PFSK-1 (cell line): ENCODE measurements around the gene LARP4B.

Experiments used
- FOXP2 ChIP-seq: optimal IDR thresholded peaks from 2 replicates; pipeline ENCODE3; 2011; ENCODE audit warnings: borderline replicate concordance, control low read depth, inconsistent platforms; ENCODE audit not compliant: insufficient read depth; ENCODE audit errors: extremely low read length, extremely low read depth
- POLR2AphosphoS5 ChIP-seq: IDR thresholded peaks from 2 replicates; pipeline ENCODE4 v1.6.1; 2012; ENCODE audit warnings: low read depth, mild to moderate bottlenecking, control low read depth, low read length, moderate library complexity
- SIN3A ChIP-seq: IDR thresholded peaks from 2 replicates; pipeline ENCODE4 v1.6.1; 2012; ENCODE audit warnings: mild to moderate bottlenecking, low read length, moderate library complexity, borderline replicate concordance; ENCODE audit not compliant: insufficient read depth
- TAF1 ChIP-seq: IDR thresholded peaks from 2 replicates; pipeline ENCODE4 v1.6.1; 2012; ENCODE audit warnings: low read length, control low read depth, borderline replicate concordance; ENCODE audit not compliant: insufficient read depth
- TF ChIP-seq, protein P1 (sequence below), 2 experiments: IDR thresholded peaks; 2 replicates each; pipeline versions ENCODE4 v1.6.1 to v1.8.0; 2011 to 2012; ENCODE audit warnings: low read depth in 2 of 2, low read length in 2 of 2, control low read depth in 1 of 2, inconsistent platforms in 1 of 2, mild to moderate bottlenecking in 1 of 2, moderate library complexity in 1 of 2; ENCODE audit not compliant: insufficient read depth in 1 of 2

The LARP4B gene

DNA sequence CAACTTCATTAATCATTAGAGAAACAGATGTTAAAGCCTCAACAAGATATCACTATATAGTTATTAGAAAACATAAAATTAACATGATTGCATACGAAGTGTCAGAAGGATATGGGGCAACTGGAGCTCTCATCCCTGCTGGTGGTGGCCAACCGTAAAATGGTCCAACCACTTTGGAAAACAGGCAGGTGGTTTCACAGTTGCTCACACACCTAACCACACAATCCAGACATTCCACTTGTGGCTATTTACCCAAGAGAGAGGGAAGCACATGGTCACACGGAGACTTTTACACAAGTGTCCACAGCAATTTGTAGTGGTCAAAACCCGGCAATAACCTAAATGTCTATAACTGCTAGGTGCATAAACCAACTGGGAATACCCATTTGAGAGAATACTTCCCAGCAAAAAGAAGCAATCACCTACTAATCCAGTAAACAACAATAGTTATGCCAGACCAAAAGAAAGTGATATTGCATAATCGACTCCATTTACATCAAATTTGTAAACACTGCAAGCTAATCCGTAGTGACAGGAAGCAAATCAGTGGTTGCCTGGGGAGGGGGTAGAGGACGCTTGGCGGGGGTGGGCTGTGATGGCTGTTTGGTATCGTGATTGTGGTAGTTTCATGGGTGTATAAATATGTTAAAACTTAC lies 91.8 kb downstream of the LARP4B start:
- TF ChIP-seq, protein P1, sequence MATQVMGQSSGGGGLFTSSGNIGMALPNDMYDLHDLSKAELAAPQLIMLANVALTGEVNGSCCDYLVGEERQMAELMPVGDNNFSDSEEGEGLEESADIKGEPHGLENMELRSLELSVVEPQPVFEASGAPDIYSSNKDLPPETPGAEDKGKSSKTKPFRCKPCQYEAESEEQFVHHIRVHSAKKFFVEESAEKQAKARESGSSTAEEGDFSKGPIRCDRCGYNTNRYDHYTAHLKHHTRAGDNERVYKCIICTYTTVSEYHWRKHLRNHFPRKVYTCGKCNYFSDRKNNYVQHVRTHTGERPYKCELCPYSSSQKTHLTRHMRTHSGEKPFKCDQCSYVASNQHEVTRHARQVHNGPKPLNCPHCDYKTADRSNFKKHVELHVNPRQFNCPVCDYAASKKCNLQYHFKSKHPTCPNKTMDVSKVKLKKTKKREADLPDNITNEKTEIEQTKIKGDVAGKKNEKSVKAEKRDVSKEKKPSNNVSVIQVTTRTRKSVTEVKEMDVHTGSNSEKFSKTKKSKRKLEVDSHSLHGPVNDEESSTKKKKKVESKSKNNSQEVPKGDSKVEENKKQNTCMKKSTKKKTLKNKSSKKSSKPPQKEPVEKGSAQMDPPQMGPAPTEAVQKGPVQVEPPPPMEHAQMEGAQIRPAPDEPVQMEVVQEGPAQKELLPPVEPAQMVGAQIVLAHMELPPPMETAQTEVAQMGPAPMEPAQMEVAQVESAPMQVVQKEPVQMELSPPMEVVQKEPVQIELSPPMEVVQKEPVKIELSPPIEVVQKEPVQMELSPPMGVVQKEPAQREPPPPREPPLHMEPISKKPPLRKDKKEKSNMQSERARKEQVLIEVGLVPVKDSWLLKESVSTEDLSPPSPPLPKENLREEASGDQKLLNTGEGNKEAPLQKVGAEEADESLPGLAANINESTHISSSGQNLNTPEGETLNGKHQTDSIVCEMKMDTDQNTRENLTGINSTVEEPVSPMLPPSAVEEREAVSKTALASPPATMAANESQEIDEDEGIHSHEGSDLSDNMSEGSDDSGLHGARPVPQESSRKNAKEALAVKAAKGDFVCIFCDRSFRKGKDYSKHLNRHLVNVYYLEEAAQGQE (IDR thresholded peaks at IDR 0.05; ENCODE audit: insufficient read depth in 1 of 2, low read depth in 2 of 2, low read length in 2 of 2), result no peak

DNA sequence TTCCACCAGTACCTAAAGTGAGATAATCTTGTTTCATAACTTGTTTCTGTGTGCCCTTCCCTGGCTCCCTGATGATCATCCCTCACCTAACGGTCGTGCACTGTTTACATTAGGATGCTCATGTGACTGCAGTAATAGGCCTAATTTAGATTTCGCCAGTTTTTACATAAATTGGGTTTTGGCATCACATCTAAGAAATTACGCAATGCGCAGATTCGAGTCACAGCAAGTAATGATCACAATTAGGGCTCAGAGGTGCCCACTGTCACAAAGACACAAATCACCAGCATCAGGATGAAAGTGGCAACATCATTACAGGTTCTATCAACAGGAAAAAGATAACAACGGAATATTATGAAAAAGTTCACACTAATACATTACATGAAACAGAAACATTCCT lies 94.7 kb downstream of the LARP4B start:
- no peak for TF ChIP-seq TAF1
- TF ChIP-seq, protein P1 (IDR thresholded peaks at IDR 0.05; ENCODE audit: insufficient read depth in 1 of 2, low read depth in 2 of 2, low read length in 2 of 2), result no peak
- no peak for TF ChIP-seq POLR2AphosphoS5
- no peak for TF ChIP-seq FOXP2
- no peak for TF ChIP-seq SIN3A

DNA sequence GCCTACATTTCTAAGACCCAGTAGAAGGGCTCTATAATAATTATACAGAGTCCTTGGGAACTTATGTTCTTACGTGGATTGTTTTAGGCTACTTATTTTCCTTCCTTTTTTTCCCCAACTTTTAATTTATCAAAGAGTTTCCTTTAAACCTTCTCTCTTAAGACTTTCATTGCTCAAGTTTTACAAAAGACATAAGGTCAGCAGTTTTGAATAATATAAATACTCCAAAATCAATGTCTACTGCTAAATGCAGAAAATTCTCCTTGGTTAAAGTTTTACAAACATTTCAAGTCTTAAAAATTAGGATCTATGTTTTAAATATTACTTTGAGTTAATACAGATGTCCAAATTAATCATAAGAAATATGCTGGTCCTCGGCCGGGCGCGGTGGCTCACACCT lies 97.0 kb downstream of the LARP4B start:
- no peak for TF ChIP-seq SIN3A
- no peak for TF ChIP-seq POLR2AphosphoS5
- TF ChIP-seq, protein P1 (IDR thresholded peaks at IDR 0.05; ENCODE audit: insufficient read depth in 1 of 2, low read depth in 2 of 2, low read length in 2 of 2), result no peak
- no peak for TF ChIP-seq TAF1

DNA sequence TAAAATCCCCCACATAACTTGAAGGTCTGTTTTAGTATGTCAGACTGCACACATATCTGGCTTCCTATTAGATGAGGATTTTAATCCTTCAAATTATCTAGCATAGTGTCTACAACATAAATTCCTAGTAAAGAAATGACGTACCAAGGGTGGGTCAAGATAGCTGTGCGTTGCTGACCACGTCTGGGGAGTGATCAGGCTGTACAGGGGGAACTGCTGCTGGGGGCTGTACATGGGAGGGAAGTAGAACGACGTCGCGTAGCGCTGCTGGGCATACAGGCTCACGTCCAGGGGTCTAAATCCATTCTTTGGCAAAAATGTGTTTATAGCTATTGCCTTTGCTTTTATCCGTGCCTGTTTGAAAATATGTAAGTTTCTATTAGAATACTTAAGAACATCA lies 102.3 kb downstream of the LARP4B start:
- no peak for TF ChIP-seq POLR2AphosphoS5
- no peak for TF ChIP-seq FOXP2
- TF ChIP-seq, protein P1 (IDR thresholded peaks at IDR 0.05; ENCODE audit: insufficient read depth in 1 of 2, low read depth in 2 of 2, low read length in 2 of 2), result no peak
- TF ChIP-seq SIN3A, result no peak

DNA sequence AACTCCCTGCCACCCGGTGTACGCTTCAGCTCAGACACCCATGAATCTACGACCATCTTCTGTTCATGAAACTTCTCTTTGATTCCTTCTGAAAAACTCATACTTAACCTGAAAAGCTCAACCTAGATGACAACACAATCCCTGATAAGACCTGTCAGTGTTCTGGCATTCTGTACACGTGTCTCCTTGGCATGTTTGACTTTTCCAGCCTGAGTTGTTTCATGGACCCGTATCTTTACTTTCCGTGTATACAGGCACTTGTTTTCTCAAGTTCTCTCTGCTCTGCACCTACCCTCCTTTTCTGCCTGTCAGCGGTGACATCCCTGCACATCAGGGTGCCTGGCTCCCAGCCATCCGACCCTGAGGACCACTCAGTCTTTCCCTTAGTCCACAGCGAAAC lies 103.3 kb downstream of the LARP4B start:
- no peak for TF ChIP-seq FOXP2
- TF ChIP-seq TAF1, result no peak
- no peak for TF ChIP-seq SIN3A
- no peak for TF ChIP-seq POLR2AphosphoS5
- TF ChIP-seq, protein P1 (IDR thresholded peaks at IDR 0.05; ENCODE audit: insufficient read depth in 1 of 2, low read depth in 2 of 2, low read length in 2 of 2), result no peak
